GM23338 (cell line): ENCODE measurements around the gene GOLGA8H.
"Not testable (repeated sequence)": the region's sequence is repeated elsewhere in the genome, so short reads cannot be mapped to it uniquely, and the experiment has no call there.

Source experiments
- CREB1 ChIP-seq: fragments of 250-450 bp; sonication (Bioruptor Pico); IDR thresholded peaks from 2 replicates; pipeline ENCODE4 v1.5.0; 2020; ENCODE audit warnings: low read depth, mild to moderate bottlenecking, moderate library complexity
- CTCF ChIP-seq, 2 experiments: fragments of 200-600 bp in 1 of 2; sonication (generic) in 1 of 2; conservative IDR thresholded peaks; 2 replicates each; pipeline versions ENCODE4 v1.5.1 to v1.6.1; 2016 to 2017; ENCODE audit warnings: antibody characterized with exemption in 2 of 2, low read depth in 2 of 2, mild to moderate bottlenecking in 2 of 2, moderate library complexity in 1 of 2
- EZH2 ChIP-seq: fragments of 200-600 bp; sonication (generic); IDR thresholded peaks from one replicate; pipeline ENCODE4 v1.8.0; 2017; ENCODE audit warnings: antibody characterized with exemption, mild to moderate bottlenecking, low read depth; ENCODE audit not compliant: unreplicated experiment
- EZH2phosphoT487 ChIP-seq: fragments of 200-600 bp; sonication (generic); IDR thresholded peaks from one replicate; pipeline ENCODE4 v1.8.1; 2018; ENCODE audit warnings: antibody characterized with exemption; ENCODE audit not compliant: unreplicated experiment
- POLR2AphosphoS5 ChIP-seq: IDR thresholded peaks from 2 replicates; pipeline ENCODE4 v1.6.1; 2016; ENCODE audit warnings: antibody characterized with exemption, low read depth
- REST ChIP-seq: IDR thresholded peaks from one replicate; pipeline ENCODE4 v1.6.1; 2018; ENCODE audit warnings: antibody characterized with exemption; ENCODE audit not compliant: unreplicated experiment
- STAT1 ChIP-seq: IDR thresholded peaks from one replicate; pipeline ENCODE4 v1.6.1; 2016; ENCODE audit warnings: antibody characterized with exemption; ENCODE audit not compliant: unreplicated experiment

GRCh38 chr15:30612271-30612670 is 8.4 kb downstream of the GOLGA8H start:
- TF ChIP-seq CTCF (conservative IDR thresholded peaks at IDR 0.05; ENCODE audit: low read depth in 2 of 2); POLR2AphosphoS5; EZH2phosphoT487; EZH2; CREB1 (CRISPR knock-in tag); REST; STAT1: not testable (repeated sequence)
